Activated T-helper 17 cell treated with anti-CD3 and anti-CD28 coated beads, Interleukin-2, amount 50 U/mL, for 72 hours (primary cell): ENCODE results near the gene UMAD1. TPM values are rescaled to one million over a fixed set of nuclear protein-coding genes. Genes with fewer than 3 reads are reported as not detected.
"Not testable (repeated sequence)": the region's sequence is repeated elsewhere in the genome, so short reads cannot be mapped to it uniquely, and the experiment has no call there.

Source experiments
- ATAC-seq: fragments of 150-1000 bp; cut with Tn5 transposase; replicated peaks from 2 replicates; pipeline ENCODE4 v1.10.0; 2021; ENCODE audit warnings: mild to moderate bottlenecking, moderate library complexity
- H3K27ac Mint-ChIP-seq: one replicate; pipeline ENCODE4 v1.8.0; 2022; ENCODE audit warnings: mixed read lengths
- H3K27me3 Mint-ChIP-seq: one replicate; pipeline ENCODE4 v1.8.0; 2022; ENCODE audit warnings: mixed read lengths
- H3K36me3 Mint-ChIP-seq: one replicate; pipeline ENCODE4 v1.8.0; 2022; ENCODE audit warnings: low read depth, mild to moderate bottlenecking, mixed read lengths
- H3K4me1 Mint-ChIP-seq: one replicate; pipeline ENCODE4 v1.8.0; 2022; ENCODE audit warnings: mixed read lengths
- H3K4me3 Mint-ChIP-seq: one replicate; pipeline ENCODE4 v1.8.0; 2022; ENCODE audit warnings: mild to moderate bottlenecking, mixed read lengths
- H3K9me3 Mint-ChIP-seq: one replicate; pipeline ENCODE4 v1.8.0; 2022; ENCODE audit warnings: mixed read lengths
- total RNA-seq, 2 donors: library from RNA; stranded (reverse); gene quantifications; one replicate each; pipeline ENCODE4 v1.2.3, GENCODE V29; 2022

UMAD1 gene
- total RNA-seq, 2 donors from 2014 or later, result 9.4 to 11.7 TPM

DNA sequence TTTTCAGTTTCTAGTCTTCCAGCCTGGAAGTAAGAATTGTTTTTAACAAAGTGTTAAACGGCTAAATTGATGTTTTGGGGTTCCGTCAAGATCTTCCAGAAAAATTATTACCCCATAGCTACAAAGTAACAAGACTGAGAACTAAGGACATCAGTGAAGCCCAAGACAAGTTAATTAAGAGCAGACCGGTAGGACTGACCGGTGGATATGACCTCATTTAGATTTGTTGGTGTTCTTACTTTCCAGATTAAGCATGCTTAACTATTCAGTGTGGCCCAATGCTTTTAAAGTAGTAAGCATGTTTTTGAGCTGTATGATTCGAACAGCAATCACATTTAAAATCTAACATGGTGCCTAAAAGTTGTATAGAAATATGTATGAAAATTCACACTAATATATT lies 151.0 kb downstream of the UMAD1 start:
- no peaks in the 10 kb centered on the region for H3K27me3 Mint-ChIP-seq
- H3K9me3 Mint-ChIP-seq, result peaks cover under 1% of the 10 kb centered on the region
- peaks cover 37% of the 10 kb centered on the region for H3K36me3 Mint-ChIP-seq
- H3K27ac Mint-ChIP-seq, result no peak overlapping the region
- H3K4me3 Mint-ChIP-seq, result no peak overlapping the region
- no peak for ATAC-seq
- H3K4me1 Mint-ChIP-seq, result no peaks in the 10 kb centered on the region

DNA sequence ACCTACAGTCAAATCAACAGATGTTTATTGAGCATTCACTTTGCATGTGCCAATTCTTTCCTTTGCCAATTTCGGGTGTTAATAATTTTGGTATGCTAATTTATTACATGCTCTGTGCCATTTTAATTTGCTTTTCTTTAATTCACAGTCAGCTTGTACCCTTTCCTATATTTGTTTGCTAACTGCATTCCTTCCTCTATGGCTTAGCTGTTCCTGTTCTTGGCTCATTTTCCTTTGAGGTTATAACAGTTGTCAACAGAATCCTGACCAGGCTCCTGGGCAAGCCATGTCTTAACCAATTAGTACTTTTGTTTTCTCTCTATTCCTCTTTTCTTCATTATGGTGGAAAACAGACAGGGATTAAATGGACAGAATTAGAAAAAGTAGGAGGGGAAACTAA lies 151.5 kb downstream of the UMAD1 start:
- no peak for ATAC-seq
- H3K9me3 Mint-ChIP-seq, result peaks cover 4% of the 10 kb centered on the region
- no peak overlapping the region for H3K4me3 Mint-ChIP-seq
- no peak overlapping the region for H3K27ac Mint-ChIP-seq
- H3K27me3 Mint-ChIP-seq, result no peaks in the 10 kb centered on the region
- no peaks in the 10 kb centered on the region for H3K4me1 Mint-ChIP-seq
- H3K36me3 Mint-ChIP-seq, result peaks cover 42% of the 10 kb centered on the region

DNA sequence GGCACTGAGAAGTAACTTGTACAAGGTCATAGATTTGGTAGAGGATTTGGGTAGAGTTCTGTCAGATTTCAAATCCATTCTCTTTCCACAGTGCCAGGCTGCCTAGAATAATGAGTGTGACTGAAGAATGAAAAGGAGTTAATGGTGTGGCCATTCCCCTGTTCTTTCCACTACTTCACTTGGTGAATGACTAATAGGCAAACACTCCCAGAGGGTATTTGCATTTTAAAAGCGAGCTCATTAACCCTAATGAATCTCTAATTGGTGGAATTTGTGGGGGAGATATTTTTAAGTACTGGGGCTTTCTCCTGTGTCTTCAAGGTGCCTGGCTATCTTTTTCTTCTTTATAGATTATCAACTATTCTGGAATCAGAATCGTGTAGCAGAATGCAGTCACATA lies 152.7 kb downstream of the UMAD1 start:
- Mint-ChIP-seq H3K27ac (no peak overlapping the region), H3K4me1 (no peaks in the 10 kb centered on the region), H3K9me3 (peaks cover 4% of the 10 kb centered on the region), H3K4me3 (no peak overlapping the region), H3K27me3 (no peaks in the 10 kb centered on the region), H3K36me3 (peaks cover 54% of the 10 kb centered on the region)
- no peak for ATAC-seq

DNA sequence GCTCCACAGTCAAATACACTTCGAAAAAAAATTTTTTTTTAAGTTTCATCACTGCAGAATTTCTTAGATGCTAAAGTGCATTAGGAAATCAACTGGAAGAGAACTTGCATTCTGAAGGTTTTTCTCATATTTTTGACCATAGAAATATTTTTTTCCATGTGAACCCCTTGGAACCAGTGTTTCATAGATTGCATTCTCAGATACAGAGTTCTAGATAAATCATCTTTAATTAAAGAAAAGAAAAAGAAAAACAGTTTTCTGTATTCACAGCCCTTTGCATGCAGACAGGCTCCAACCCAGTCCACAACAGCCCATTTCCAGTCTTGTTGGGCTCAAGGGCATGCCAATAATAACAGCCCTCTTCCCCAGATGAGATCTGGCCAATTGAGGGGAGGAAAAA lies 153.4 kb downstream of the UMAD1 start:
- Mint-ChIP-seq H3K4me3 (no peak overlapping the region), H3K27me3 (no peaks in the 10 kb centered on the region), H3K36me3 (peaks cover 55% of the 10 kb centered on the region), H3K27ac (no peak overlapping the region), H3K4me1 (no peaks in the 10 kb centered on the region), H3K9me3 (peaks cover 4% of the 10 kb centered on the region)
- no peak for ATAC-seq

DNA sequence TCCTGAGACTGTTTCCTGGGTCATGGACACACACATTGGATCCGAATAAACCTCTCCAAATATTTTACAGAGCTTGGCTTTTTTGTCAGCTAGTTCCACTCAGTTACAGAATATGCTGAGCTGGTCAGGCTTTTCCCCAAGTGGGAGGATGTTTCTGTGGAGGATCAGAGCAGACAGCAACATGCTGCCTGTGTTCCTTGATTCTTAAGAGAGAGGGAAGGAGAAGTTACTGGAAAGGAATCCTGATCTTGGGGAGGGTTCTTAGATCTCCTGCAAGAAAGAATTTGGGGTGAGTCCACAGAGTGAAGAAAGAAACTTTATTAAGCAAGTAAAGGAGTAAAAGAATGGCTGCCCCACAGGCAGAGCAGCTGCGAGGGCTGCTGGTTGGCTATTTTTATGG lies 154.7 kb downstream of the UMAD1 start:
- no peaks in the 10 kb centered on the region for H3K4me1 Mint-ChIP-seq
- ATAC-seq, result no peak
- H3K27me3 Mint-ChIP-seq, result no peaks in the 10 kb centered on the region
- H3K4me3 Mint-ChIP-seq, result no peak overlapping the region
- peaks cover 4% of the 10 kb centered on the region for H3K9me3 Mint-ChIP-seq
- peaks cover 55% of the 10 kb centered on the region for H3K36me3 Mint-ChIP-seq
- no peak overlapping the region for H3K27ac Mint-ChIP-seq

DNA sequence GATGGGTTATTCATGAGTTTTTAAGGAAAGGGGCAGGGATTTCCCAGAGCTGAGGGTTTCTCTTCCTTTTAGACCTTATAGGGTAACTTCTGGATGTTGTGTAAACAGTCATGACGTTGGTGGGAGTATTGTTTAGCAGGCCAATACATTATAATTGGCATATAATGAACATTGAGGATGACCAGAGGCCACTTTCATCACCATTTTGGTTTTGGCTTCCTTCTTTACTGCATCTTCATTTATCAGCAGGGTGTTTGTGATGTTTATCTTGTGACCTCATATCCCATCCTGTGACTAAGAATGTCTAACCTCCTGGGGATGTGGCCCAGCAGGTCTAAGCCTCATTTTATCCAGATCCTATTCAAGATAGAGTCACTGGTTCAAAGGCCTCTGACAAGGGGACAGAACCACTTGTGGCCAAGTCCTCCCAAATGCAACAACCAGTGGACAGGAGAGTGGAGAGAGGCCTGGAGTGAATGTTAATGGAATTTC lies 155.1 kb downstream of the UMAD1 start:
- ATAC-seq, result peak; percentile 75
- H3K36me3 Mint-ChIP-seq, result peaks cover 55% of the 10 kb centered on the region
- peaks cover 4% of the 10 kb centered on the region for H3K9me3 Mint-ChIP-seq
- H3K27me3 Mint-ChIP-seq, result no peaks in the 10 kb centered on the region
- H3K4me1 Mint-ChIP-seq, result no peaks in the 10 kb centered on the region
- H3K27ac Mint-ChIP-seq, result no peak overlapping the region
- H3K4me3 Mint-ChIP-seq, result no peak overlapping the region

DNA sequence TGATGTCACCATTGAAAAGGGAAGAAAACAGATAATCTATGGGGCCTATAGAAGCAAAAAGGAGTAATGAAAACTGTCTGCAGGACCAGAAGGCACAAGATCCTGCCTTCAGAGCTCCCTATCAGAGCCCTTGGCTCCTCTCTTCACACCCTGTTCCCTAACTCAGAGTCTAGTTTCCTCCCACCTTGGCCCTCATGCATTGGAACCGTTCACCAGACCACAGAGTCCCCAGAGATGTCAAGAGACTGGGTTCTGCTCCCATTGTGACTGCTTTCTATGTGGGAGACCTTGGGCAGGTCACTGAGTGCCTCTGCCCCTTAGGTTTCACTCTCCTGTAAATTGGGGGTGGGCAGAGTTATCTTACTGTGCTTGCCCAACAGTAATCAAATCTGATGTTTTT lies 158.0 kb downstream of the UMAD1 start:
- Mint-ChIP-seq H3K4me1 (no peaks in the 10 kb centered on the region), H3K27ac (no peak overlapping the region), H3K36me3 (peaks cover 36% of the 10 kb centered on the region), H3K9me3 (peaks cover 4% of the 10 kb centered on the region), H3K27me3 (no peaks in the 10 kb centered on the region), H3K4me3 (no peak overlapping the region)
- no peak for ATAC-seq

DNA sequence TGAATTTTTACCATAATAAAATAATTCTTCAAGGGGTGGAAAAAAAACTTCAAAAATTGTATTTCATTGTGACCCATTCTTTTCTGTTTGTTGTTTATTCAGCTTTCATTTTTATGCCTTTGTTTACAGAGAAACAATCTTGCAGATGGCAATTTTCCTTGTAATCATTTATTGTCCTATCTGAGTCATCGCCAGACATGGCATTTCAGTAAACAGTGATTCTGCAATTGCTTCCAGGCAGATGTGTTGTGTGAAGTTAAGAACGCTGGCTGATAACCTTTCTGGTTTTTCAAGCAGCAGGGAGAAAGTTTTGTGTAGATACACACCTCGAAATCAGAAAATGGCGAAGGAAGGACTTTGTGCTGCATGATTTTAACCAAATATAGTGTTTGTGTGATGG lies 158.6 kb downstream of the UMAD1 start:
- no peak overlapping the region for H3K27ac Mint-ChIP-seq
- ATAC-seq, result no peak
- H3K36me3 Mint-ChIP-seq, result peaks cover 40% of the 10 kb centered on the region
- no peaks in the 10 kb centered on the region for H3K27me3 Mint-ChIP-seq
- H3K9me3 Mint-ChIP-seq, result peaks cover 4% of the 10 kb centered on the region
- H3K4me3 Mint-ChIP-seq, result no peak overlapping the region
- no peaks in the 10 kb centered on the region for H3K4me1 Mint-ChIP-seq

DNA sequence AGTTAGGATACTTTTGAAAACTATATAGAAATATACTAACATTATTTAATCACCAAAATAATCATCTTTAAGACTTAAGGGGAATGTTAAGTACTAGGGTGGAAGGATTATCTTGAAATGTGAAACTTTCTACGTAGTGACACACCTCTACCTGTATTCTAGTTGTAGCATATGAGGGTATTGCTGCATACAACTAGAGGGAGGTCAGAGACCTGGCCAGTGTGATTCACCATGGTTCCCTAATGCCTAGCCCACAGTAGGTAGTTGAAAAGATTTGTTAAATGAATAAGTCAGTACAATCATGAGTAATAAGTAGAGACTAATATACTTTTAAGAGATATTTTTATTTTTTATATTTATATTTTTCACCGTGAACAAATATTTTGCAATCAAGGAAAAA lies 162.0 kb downstream of the UMAD1 start:
- H3K27ac Mint-ChIP-seq, result no peak overlapping the region
- no peaks in the 10 kb centered on the region for H3K9me3 Mint-ChIP-seq
- H3K36me3 Mint-ChIP-seq, result peaks cover 18% of the 10 kb centered on the region

DNA sequence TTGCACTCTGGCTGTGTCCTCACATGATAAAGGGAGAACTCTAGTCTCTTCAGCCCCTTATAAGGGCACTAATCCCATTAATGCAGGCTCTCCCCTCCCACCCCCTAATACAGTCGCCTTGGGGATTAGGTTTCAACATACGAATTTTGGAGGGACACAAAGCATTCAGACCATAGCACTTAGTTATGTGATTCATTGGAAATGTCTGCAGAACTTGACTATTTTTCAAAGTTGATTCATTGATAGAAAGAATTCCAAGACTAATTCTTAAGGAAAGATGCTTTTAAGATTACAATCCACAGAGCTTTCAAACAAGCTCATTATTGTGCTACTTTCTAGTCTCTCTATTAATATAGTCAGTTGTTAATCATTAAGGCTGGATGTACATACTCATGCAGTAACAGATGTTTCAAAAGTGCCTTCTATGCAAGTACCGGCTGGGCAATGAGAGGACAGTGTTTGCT lies 163.2 kb downstream of the UMAD1 start:
- Mint-ChIP-seq H3K27ac (no peak overlapping the region), H3K4me3 (no peak overlapping the region), H3K27me3 (no peaks in the 10 kb centered on the region), H3K36me3 (peaks cover 9% of the 10 kb centered on the region), H3K4me1 (no peaks in the 10 kb centered on the region), H3K9me3 (no peaks in the 10 kb centered on the region)
- ATAC-seq, result no peak

More for the DNA sequence above, 162.0 kb downstream of the UMAD1 start:
- no peak overlapping the region for H3K4me3 Mint-ChIP-seq
- H3K27me3 Mint-ChIP-seq, result no peaks in the 10 kb centered on the region
- ATAC-seq, result no peak
- no peaks in the 10 kb centered on the region for H3K4me1 Mint-ChIP-seq

DNA sequence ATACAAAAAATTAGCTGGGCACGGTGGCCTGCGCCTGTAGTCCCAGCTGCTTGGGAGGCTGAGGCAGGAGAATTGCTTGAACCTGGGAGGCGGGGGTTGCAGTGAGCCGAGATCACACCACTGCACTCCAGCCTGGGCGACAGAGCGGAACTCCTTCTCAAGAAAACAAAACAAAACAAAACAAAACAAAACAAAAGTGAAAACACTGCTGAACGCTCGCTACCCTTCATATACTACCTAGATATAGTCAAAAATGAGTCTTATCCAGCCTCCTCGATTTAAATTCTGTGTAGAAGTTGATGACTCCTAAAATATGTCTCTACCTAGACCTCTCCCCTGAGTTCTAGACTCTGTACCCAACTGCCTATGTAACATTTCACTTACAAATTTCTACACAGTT lies 164.3 kb downstream of the UMAD1 start:
- not testable (repeated sequence) for H3K9me3 Mint-ChIP-seq, H3K4me3 Mint-ChIP-seq, H3K27ac Mint-ChIP-seq

DNA sequence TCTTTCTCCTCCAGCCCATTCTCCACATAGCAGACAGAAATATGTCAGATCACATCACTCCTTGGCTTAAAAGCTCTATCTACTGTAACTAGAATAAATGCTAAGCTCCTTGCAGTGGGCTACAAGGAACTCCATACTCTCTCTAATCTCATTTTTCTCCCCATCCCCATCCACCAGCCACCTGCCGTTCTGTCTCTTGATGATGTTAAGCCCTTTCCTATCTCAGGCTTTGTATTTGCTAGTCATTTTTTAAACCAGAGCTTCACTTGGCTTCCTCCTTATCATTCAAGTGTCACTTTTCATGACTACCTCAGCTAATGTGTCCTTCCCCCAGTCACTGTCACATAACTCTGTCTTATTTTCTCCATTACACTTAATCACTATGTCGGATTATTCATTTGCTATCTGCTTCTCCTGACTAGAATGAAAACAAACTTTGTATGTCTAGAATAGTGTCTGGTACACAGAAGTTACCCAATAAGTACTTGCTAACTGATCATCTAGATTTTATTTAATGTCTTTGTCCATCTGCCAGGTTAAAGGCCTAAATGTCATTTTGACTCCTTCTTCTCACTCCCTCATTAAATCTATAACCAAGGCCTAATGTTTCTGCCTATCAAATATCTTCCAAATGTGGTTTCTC lies 165.1 kb downstream of the UMAD1 start:
- no peaks in the 10 kb centered on the region for H3K27me3 Mint-ChIP-seq
- no peak overlapping the region for H3K4me3 Mint-ChIP-seq
- peaks cover 9% of the 10 kb centered on the region for H3K36me3 Mint-ChIP-seq
- H3K9me3 Mint-ChIP-seq, result no peaks in the 10 kb centered on the region
- H3K27ac Mint-ChIP-seq, result no peak overlapping the region
- ATAC-seq, result no peak
- no peaks in the 10 kb centered on the region for H3K4me1 Mint-ChIP-seq

More for the DNA sequence above, 164.3 kb downstream of the UMAD1 start:
- not testable (repeated sequence) for H3K27me3 Mint-ChIP-seq, H3K4me1 Mint-ChIP-seq, ATAC-seq, H3K36me3 Mint-ChIP-seq

DNA sequence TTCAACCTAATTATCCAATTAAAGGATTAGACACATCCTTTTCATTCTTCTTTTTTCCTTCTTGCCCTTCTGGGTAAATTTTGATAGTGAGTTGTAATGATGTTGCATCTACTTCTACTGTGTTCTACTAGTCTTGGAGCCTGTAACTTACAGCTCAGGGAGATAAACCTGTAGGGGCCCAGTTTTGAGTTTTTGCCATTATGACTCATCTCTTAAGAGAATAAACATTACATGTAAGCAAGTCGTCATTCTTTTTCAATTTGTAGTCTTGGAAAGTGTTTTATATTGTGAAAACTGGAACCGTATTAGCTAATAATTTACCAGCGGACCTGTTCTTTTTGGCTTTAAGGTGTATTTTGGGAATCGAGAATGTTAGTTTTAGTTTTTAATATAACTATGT lies 167.6 kb downstream of the UMAD1 start:
- H3K4me3 Mint-ChIP-seq, result no peak overlapping the region
- H3K9me3 Mint-ChIP-seq, result no peaks in the 10 kb centered on the region
- no peak for ATAC-seq
- peaks cover 7% of the 10 kb centered on the region for H3K36me3 Mint-ChIP-seq
- H3K27me3 Mint-ChIP-seq, result no peaks in the 10 kb centered on the region
- H3K27ac Mint-ChIP-seq, result no peak overlapping the region
- no peaks in the 10 kb centered on the region for H3K4me1 Mint-ChIP-seq

DNA sequence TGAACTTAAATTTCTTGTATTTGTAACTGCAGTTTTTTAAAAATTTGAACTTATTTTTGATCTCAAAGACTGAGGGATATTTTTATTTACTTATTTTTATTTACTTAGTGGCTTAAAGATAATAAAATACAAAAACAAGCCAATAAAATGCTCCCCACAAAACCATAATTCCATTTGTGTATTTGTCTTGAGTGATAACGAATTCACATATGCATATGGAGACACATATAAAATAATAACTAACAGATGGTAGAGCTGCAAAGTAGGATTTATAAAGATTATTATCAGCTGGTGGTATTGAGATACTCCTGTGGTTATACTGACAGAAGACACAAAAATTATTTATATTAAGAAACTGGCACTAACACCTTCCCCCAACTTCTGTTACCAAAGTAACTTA lies 168.1 kb downstream of the UMAD1 start:
- ATAC-seq, result no peak
- H3K4me1 Mint-ChIP-seq, result no peaks in the 10 kb centered on the region
- H3K9me3 Mint-ChIP-seq, result no peaks in the 10 kb centered on the region
- H3K27ac Mint-ChIP-seq, result no peak overlapping the region
- H3K27me3 Mint-ChIP-seq, result no peaks in the 10 kb centered on the region
- H3K4me3 Mint-ChIP-seq, result no peak overlapping the region
- H3K36me3 Mint-ChIP-seq, result peaks cover 3% of the 10 kb centered on the region

DNA sequence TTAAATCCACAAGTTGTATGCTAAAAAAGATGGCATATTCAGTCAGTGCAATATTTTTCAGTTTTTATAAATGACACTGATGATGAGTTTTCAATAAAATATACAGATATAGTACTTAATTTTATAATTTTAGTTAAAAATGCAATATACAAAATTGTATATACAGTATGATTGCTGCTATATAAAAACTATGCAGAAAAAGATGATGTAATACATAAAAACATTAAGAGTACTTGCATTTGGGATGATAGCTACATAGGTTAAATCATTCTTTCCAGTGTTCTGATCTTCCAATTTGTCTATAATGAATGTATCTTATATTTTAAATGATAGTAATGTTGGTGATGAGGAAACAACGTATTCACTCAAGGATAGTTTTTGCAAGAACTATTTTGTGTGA lies 169.8 kb downstream of the UMAD1 start:
- no peak for ATAC-seq
- Mint-ChIP-seq H3K27ac (no peak overlapping the region), H3K27me3 (no peaks in the 10 kb centered on the region), H3K4me3 (no peak overlapping the region), H3K36me3 (no peaks in the 10 kb centered on the region), H3K4me1 (peaks cover 3% of the 10 kb centered on the region), H3K9me3 (no peaks in the 10 kb centered on the region)

DNA sequence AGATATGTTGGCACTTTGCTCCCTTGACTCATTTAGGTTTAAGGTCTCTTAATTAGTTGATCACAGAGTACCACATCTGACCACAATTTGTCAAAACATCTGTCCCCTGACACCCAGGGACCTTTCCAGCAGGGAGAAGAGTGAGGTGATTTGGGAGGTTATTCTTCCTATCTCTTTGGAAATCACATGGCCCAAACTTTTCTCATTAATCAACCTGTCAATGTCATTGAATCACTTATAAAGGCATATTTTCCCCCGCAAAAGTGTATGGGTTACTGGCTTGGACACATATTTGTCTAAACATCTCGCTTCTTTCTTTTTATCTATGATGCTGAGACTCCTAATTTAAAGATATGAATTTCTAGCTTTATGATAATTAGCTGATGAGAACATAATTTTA lies 170.3 kb downstream of the UMAD1 start:
- Mint-ChIP-seq H3K27me3 (no peaks in the 10 kb centered on the region), H3K4me1 (peaks cover 7% of the 10 kb centered on the region), H3K27ac (no peak overlapping the region), H3K9me3 (no peaks in the 10 kb centered on the region), H3K36me3 (no peaks in the 10 kb centered on the region), H3K4me3 (no peak overlapping the region)
- no peak for ATAC-seq
